MG63 (cell line): ENCODE measurements around the gene PANK4. TPM values are rescaled to one million over a fixed set of nuclear protein-coding genes. Genes with fewer than 3 reads are reported as not detected.

Experiments used
- DNase-seq: peaks from one replicate; pipeline ENCODE4 v3.0.0-alpha.2; 2020
- H3K27me3 ChIP-seq: fragments of 250-450 bp; sonication (Bioruptor Pico); 2 replicates; pipeline ENCODE4 v1.5.1; 2020; ENCODE audit warnings: mild to moderate bottlenecking, moderate library complexity
- H3K36me3 ChIP-seq: fragments of 250-450 bp; sonication (Bioruptor Pico); 2 replicates; pipeline ENCODE4 v1.5.1; 2020; ENCODE audit warnings: mild to moderate bottlenecking, moderate library complexity
- H3K4me3 ChIP-seq: fragments of 250-450 bp; sonication (Bioruptor Pico); 2 replicates; pipeline ENCODE4 v1.5.1; 2020; ENCODE audit warnings: mild to moderate bottlenecking, moderate library complexity
- H3K9me3 ChIP-seq: fragments of 250-450 bp; sonication (Bioruptor Pico); 2 replicates; pipeline ENCODE4 v1.5.1; 2020; ENCODE audit warnings: mild to moderate bottlenecking, moderate library complexity
- total RNA-seq: library from RNA; depleted of rRNA; stranded (reverse); fragments of >200 nt; shearing (Covaris generic); gene quantifications from 2 replicates; pipeline ENCODE4 v1.2.3, GENCODE V29; 2014; ENCODE audit warnings: low replicate concordance

Gene PANK4
- total RNA-seq, 1 experiment from 2014 or later = 17.3 TPM

DNA sequence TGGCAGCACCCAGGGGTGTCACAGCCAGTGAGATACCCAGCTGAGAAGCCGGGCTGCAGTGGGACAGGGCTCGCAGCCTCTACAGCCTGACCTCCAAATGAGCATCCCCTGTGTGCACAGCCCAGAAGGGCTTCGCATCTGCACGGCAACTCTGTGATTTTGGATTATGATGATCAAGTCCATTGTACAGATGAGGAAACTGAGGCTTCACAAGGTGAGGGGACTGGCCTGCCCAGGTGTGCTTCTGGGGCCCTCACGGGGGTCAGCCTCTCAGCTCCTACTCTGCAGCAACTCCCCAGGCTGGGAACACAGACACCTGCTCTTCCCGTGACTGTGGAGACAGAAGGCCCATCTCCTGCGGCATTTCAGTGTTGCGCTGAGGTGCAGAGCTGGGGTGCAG is 12.5 kb upstream of the PANK4 start:
- H3K9me3 ChIP-seq = no peaks in the 10 kb centered on the region
- H3K36me3 ChIP-seq = no peaks in the 10 kb centered on the region
- DNase-seq = no peak
- no peaks in the 10 kb centered on the region for H3K27me3 ChIP-seq
- H3K4me3 ChIP-seq = no peak overlapping the region

GRCh38 chr1:2538376-2538775 is 12.0 kb upstream of the PANK4 start:
- H3K36me3 ChIP-seq = no peaks in the 10 kb centered on the region
- no peak for DNase-seq
- H3K4me3 ChIP-seq = no peak overlapping the region
- no peaks in the 10 kb centered on the region for H3K27me3 ChIP-seq
- no peaks in the 10 kb centered on the region for H3K9me3 ChIP-seq

- H3K36me3 ChIP-seq = no peaks in the 10 kb centered on the region
- no peaks in the 10 kb centered on the region for H3K9me3 ChIP-seq
- no peak overlapping the region for H3K4me3 ChIP-seq
- DNase-seq = no peak
- H3K27me3 ChIP-seq = no peaks in the 10 kb centered on the region
These were observed 11.4 kb upstream of the PANK4 start for GRCh38 chr1:2537784-2538115.

DNA sequence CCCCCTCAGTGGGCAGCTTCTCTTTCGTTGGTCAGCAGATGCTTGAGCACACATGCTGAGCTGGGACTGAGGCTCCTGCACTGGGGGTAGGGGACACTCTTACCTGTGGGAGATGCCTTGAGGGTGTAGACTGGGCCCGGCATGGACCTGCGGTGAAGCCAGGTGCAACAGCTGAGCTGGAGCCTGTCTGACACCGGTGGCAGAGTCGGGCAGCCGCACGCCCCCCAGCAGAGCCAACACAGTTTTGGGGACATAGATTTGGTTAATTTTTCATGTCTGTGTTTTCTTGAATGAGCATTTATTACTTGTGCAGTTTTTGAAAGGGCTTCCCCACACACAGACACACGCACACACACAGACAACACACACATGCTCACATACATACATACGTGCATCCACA is 9.6 kb upstream of the PANK4 start:
- Histone ChIP-seq H3K9me3 (no peaks in the 10 kb centered on the region), H3K27me3 (no peaks in the 10 kb centered on the region), H3K36me3 (no peaks in the 10 kb centered on the region), H3K4me3 (no peak overlapping the region)
- DNase-seq = no peak

DNA sequence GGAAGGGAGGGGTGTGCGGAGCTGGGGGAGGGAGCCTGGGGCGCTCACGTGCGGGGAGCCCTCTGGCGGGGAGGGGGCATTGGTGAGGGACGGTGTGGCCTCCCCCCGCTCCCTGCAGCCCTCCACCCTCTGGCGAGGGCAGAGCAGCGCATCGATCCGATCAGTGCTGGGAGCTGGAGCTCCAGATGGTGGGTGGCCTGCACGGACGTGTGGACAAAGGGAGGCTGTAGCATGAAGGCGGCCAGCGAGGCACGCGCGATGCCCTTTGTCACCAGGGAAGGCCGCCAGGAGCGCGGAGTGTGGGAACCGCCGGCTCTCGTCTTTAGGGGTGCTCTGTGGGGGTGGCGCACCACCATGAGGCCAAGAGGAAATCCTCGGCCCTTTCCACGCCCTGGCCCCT is 9.1 kb upstream of the PANK4 start:
- Histone ChIP-seq H3K27me3 (no peaks in the 10 kb centered on the region), H3K4me3 (no peak overlapping the region), H3K36me3 (no peaks in the 10 kb centered on the region), H3K9me3 (no peaks in the 10 kb centered on the region)
- DNase-seq = no peak

GRCh38 chr1:2534687-2535441 is 8.5 kb upstream of the PANK4 start:
- Histone ChIP-seq H3K9me3 (no peaks in the 10 kb centered on the region), H3K4me3 (no peak overlapping the region), H3K27me3 (no peaks in the 10 kb centered on the region), H3K36me3 (no peaks in the 10 kb centered on the region)
- no peak for DNase-seq

- Histone ChIP-seq H3K36me3 (no peaks in the 10 kb centered on the region), H3K27me3 (no peaks in the 10 kb centered on the region), H3K4me3 (no peak overlapping the region), H3K9me3 (no peaks in the 10 kb centered on the region)
- DNase-seq = no peak
These were observed 7.9 kb upstream of the PANK4 start for GRCh38 chr1:2534315-2534686.

DNA sequence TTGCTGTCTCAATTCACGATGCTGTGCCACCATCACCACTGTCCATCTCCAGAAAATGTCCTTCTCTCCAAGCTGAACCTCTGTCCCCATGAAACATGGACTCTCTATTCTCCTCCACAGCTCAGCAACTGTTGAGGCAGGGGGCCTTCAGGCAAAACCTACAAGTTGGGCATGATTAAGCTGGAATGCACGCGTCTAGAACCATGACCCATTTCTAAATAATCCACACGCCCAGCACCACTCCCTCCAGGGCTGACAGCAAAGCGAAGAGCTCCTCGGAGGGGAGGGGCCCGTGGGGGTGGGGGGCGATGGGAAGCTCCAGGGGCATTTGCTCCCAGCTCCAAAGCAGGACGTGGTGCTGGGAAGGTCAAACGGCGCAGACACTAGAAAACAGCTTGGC is 7.0 kb upstream of the PANK4 start:
- peak; percentile 48 for DNase-seq
- no peaks in the 10 kb centered on the region for H3K9me3 ChIP-seq
- no peaks in the 10 kb centered on the region for H3K27me3 ChIP-seq
- no peak overlapping the region for H3K4me3 ChIP-seq
- H3K36me3 ChIP-seq = no peaks in the 10 kb centered on the region

DNA sequence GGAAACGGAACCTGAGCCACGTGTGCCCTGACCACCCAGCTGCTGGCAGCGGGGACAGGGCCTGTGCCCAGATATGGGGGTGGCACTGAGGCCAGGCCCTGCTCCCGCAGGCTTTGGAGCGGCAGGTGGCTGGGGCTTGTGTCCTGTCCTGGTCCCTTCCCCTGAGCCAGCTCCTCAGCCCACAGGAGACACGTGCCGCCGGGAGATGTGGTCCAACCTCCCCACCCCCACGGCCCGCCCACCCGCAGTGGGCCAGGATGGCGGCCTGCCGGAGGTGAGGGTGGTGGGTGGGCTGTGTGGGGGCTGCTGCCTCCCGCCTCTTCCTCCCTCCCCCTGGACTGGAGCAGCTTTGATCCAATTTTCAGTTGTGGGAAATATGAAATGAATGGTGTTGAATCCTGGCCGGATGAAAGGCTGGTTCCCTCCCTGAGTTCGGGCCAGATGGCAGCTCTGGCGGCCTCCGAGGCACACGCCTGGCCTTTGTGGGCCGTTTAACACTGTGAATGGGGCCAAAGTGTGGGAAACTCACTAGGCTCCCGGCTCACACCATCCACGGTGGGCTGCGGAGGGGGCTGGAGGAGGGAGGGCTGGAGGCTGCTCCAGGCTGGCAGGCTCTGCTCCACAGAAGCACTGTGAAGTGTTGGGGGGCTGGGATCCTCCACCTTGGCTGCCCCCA is 6.2 kb upstream of the PANK4 start:
- Histone ChIP-seq H3K4me3 (no peak overlapping the region), H3K9me3 (no peaks in the 10 kb centered on the region), H3K27me3 (no peaks in the 10 kb centered on the region), H3K36me3 (no peaks in the 10 kb centered on the region)
- no peak for DNase-seq

- peak; percentile 64 for DNase-seq
- H3K36me3 ChIP-seq = no peaks in the 10 kb centered on the region
- no peak overlapping the region for H3K4me3 ChIP-seq
- H3K27me3 ChIP-seq = no peaks in the 10 kb centered on the region
- H3K9me3 ChIP-seq = no peaks in the 10 kb centered on the region
These were observed 4.3 kb upstream of the PANK4 start for GRCh38 chr1:2530513-2531361.

DNA sequence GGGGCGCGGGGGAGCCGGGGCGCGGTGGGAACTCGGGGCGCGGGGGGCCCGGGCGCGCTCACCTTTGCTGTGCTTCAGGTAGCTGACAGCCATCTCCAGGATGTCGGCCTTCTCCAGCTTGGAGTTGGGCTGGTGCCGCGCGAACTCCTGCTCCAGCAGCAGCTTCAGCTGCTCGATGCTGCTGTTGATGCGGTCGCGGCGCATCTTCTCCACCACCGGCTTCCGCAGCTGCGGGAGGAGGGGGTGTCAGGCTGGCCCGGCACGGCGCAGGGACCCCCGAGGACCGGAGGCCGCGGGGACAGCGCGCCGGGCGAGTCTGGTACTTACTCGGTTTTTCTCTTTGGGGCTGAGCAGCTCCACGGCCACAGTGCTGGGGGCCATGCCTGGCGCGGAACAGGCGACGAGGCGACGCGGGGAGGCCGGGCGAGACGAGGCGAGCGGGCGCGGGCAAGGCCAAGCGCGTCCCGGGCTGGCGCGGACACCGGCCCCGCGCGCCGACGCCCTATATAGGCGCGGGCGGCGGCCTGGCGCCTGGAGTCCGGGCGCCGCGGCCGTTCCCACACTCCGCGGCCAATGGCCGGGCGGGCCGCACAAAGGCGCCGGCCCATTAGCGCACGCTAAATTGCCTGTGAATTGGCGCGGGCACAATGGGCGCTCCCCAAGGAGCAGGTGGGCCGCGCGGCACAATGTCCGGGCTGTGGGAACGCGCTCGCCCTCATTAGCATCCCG is 3.6 kb upstream of the PANK4 start, which contains the start of gene HES5:
HES5 (minus strand) TSS at position 480 of the 729 bp plus-strand sequence; CDS start at position 381, 99 bp downstream.
- Histone ChIP-seq H3K9me3 (no peaks in the 10 kb centered on the region), H3K27me3 (no peaks in the 10 kb centered on the region), H3K4me3 (no peak within 1 kb of the TSS), H3K36me3 (0 out of 2 replicates have a peak, but pooled peaks cover 5% of the 10 kb centered on the region)
- no peak for DNase-seq

- DNase-seq = no peak
- no peaks in the 10 kb centered on the region for H3K9me3 ChIP-seq
- H3K36me3 ChIP-seq = 0 out of 2 replicates have a peak, but pooled peaks cover 6% of the 10 kb centered on the region
- H3K27me3 ChIP-seq = no peaks in the 10 kb centered on the region
- no peak overlapping the region for H3K4me3 ChIP-seq
These were observed 2.8 kb upstream of the PANK4 start for GRCh38 chr1:2528966-2529783.

GRCh38 chr1:2528611-2528965 is 2.2 kb upstream of the PANK4 start:
- no peaks in the 10 kb centered on the region for H3K9me3 ChIP-seq
- DNase-seq = no peak
- 0 out of 2 replicates have a peak, but pooled peaks cover 6% of the 10 kb centered on the region for H3K36me3 ChIP-seq
- H3K27me3 ChIP-seq = no peaks in the 10 kb centered on the region
- H3K4me3 ChIP-seq = no peak overlapping the region

DNA sequence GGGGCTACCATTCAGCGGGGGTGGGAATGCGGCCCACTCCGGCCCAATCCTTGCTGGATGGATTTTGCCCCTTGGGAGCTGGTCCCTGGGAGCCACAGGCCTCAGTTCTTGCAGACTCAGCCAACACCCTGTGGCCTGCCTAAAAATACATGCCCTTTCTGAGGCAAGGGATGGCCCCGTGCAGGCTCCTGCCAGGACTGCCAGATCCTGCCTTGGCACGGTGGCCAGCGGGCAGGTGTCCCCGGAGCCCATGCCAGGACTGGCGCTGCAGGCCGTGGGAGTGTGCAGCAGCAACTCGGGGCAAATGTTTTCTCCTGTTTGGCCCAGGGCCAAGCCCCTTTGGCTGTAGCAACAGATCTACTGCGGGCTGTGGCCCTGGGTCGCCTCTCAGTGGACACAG is 1.6 kb upstream of the PANK4 start:
- peak; percentile 59 for DNase-seq
- no peaks in the 10 kb centered on the region for H3K27me3 ChIP-seq
- H3K4me3 ChIP-seq = no peak overlapping the region
- 0 out of 2 replicates have a peak, but pooled peaks cover 6% of the 10 kb centered on the region for H3K36me3 ChIP-seq
- no peaks in the 10 kb centered on the region for H3K9me3 ChIP-seq

DNA sequence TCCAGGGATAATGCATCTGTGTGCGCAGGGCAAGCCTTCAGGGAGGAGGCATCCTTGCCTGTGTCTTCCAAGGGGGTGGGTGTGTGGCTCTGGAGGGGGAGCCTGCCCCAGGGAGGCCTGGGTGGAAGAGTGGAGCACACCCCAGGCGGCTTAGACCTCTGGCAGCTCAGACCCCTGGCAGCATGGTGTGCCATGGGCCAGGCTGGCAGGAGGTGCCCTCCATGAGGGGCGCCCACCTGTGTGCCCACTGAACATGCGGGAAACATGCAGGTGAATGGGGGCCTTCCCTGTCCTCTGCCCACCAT is 1.1 kb upstream of the PANK4 start:
- H3K27me3 ChIP-seq = no peaks in the 10 kb centered on the region
- no peaks in the 10 kb centered on the region for H3K9me3 ChIP-seq
- no peak for DNase-seq
- no peak overlapping the region for H3K4me3 ChIP-seq
- H3K36me3 ChIP-seq = 0 out of 2 replicates have a peak, but pooled peaks cover 6% of the 10 kb centered on the region
